Prostate gland (tissue), 2 donors: ENCODE measurements around the gene SLC7A14. TPM values are rescaled to one million over a fixed set of nuclear protein-coding genes. Genes with fewer than 3 reads are reported as not detected.

Experiments
- DNase-seq: peaks from one replicate; pipeline ENCODE4 v3.0.0-alpha.2; 2019; ENCODE audit warnings: low spot score
- H3K27ac ChIP-seq, 2 donors: fragments of 200-600 bp; sonication (generic); 2 replicates each; pipeline ENCODE4 v1.5.1; 2017 to 2019
- H3K27me3 ChIP-seq: fragments of 200-600 bp; sonication (generic); replicated peaks from 2 replicates; pipeline ENCODE4 v1.5.1; 2019; ENCODE audit not compliant: insufficient read depth
- H3K36me3 ChIP-seq, 2 donors: fragments of 200-600 bp; sonication (generic); 1 replicate in 1 of 2; 2 replicates in 1 of 2; pipeline versions ENCODE4 v1.5.1 to v1.8.1; 2017 to 2019
- H3K4me1 ChIP-seq: fragments of 200-600 bp; sonication (generic); replicated peaks from 2 replicates; pipeline ENCODE4 v1.5.1; 2019
- H3K4me3 ChIP-seq, 2 donors: fragments of 200-600 bp; sonication (generic); 2 replicates each; pipeline ENCODE4 v1.5.1; 2017 to 2019
- H3K9me3 ChIP-seq: fragments of 200-600 bp; sonication (generic); 2 replicates; pipeline ENCODE4 v1.5.1; 2017
- POLR2A ChIP-seq: fragments of 450-650 bp; IDR thresholded peaks from one replicate; pipeline ENCODE4 v1.6.1; 2016; ENCODE audit warnings: antibody characterized with exemption, mild to moderate bottlenecking
- POLR2AphosphoS5 ChIP-seq: sonication (generic); formaldehyde crosslinking; IDR thresholded peaks from one replicate; pipeline ENCODE4 v1.6.1; 2017; ENCODE audit warnings: antibody characterized with exemption
- WGBS: methylation state at CpG from one replicate; pipeline ENCODE4 v1.1.5; 2018; 5-methylcytosine and 5-hydroxymethylcytosine counted together
- intact Hi-C: fragments of 100-400 bp; cut with DNase I; formaldehyde crosslinking; loops from one replicate; pipeline ENCODE4 v1.14.2; 2022
- total RNA-seq, 2 donors: library from RNA; depleted of rRNA; stranded (reverse); fragments of >200 nt; gene quantifications; one replicate each; pipeline ENCODE4 v1.1.0, GENCODE V29; 2016
- TF ChIP-seq, protein P1 (sequence below), 4 experiments: fragments of 200-600 bp in 2 of 4; fragments of 450-650 bp in 2 of 4; sonication (generic) in 2 of 4; IDR thresholded peaks; 1 replicate in 3 of 4; 2 replicates in 1 of 4; pipeline ENCODE4 v1.5.1; 2016 to 2019; ENCODE audit warnings: antibody characterized with exemption in 4 of 4, mild to moderate bottlenecking in 2 of 4, moderate library complexity in 2 of 4

The SLC7A14 gene
- total RNA-seq, 2 donors from 2014 or later, result 0.05 to 0.11 TPM

DNA sequence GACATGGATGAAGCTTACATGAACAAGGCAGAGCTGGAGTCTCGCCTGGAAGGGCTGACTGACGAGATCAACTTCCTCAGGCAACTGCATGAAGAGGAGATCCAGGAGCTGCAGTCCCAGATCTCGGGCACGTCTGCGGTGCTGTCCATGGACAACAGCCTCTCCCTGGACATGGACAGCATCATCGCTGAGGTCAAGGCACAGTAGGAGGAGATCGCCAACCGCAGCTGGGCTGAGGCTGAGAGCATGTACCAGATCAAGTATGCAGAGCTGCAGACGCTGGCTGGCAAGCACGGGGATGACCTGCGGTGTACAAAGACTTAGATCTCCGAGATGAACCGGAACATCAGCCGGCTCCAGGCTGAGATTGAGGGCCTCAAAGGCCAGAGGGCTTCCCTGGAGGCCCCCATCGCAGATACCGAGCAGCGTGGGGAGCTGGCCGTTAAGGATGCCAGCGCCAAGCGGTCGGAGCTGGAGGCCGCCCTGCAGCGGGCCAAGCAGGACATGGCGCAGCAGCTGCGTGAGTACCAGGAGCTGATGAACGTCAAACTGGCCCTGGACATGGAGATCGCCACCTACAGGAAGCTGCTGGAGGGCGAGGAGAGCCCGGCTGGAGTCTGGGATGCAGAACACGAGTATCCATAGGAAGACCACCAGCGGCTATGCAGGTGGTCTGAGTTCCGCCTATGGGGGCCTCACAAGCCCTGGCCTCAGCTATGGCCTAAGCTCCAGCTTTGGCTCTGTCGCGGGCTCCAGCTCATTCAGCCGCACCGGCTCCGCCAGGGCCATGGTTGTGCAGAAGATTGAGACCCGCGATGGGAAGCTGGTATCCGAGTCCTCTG, 89.6 kb downstream of the SLC7A14 start:
- no peak overlapping the region for H3K27ac ChIP-seq
- TF ChIP-seq POLR2A, result no peak
- TF ChIP-seq, protein P1, sequence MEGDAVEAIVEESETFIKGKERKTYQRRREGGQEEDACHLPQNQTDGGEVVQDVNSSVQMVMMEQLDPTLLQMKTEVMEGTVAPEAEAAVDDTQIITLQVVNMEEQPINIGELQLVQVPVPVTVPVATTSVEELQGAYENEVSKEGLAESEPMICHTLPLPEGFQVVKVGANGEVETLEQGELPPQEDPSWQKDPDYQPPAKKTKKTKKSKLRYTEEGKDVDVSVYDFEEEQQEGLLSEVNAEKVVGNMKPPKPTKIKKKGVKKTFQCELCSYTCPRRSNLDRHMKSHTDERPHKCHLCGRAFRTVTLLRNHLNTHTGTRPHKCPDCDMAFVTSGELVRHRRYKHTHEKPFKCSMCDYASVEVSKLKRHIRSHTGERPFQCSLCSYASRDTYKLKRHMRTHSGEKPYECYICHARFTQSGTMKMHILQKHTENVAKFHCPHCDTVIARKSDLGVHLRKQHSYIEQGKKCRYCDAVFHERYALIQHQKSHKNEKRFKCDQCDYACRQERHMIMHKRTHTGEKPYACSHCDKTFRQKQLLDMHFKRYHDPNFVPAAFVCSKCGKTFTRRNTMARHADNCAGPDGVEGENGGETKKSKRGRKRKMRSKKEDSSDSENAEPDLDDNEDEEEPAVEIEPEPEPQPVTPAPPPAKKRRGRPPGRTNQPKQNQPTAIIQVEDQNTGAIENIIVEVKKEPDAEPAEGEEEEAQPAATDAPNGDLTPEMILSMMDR (IDR thresholded peaks at IDR 0.05), result no peak
- TF ChIP-seq POLR2AphosphoS5, result no peak
- H3K27me3 ChIP-seq, result no peaks in the 10 kb centered on the region
- H3K4me1 ChIP-seq, result no peaks in the 10 kb centered on the region
- 90% methylated on average over 40 of the region's 40 CpGs for WGBS
- intact Hi-C loops, result no loop called here
- no peaks in the 10 kb centered on the region for H3K9me3 ChIP-seq
- H3K4me3 ChIP-seq, result no peak overlapping the region
- no peaks in the 10 kb centered on the region for H3K36me3 ChIP-seq
- DNase-seq, result no peak

DNA sequence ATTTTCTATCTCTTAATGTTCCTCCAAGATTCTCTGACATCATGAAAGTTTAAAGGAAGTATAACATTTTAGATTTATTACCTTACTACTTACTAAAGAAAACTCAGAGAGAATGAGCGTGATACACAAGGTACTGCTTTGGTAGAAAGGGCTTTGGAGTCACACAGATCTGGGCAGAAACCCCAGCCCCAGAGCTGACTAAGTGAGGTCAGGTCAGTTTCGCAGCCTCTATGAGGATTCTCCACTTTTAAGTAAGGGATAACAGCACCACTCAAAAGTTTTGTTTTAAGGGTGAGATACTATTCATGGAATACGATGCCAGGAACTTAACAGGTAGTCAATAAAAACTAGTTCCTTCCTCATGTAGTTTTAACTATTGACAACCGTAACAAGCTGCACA, 91.1 kb downstream of the SLC7A14 start:
- WGBS, result 67% methylated on average over 4 of the region's 4 CpGs
- Histone ChIP-seq H3K4me1 (no peaks in the 10 kb centered on the region), H3K27me3 (no peaks in the 10 kb centered on the region), H3K4me3 (no peak overlapping the region), H3K36me3 (no peaks in the 10 kb centered on the region), H3K9me3 (no peaks in the 10 kb centered on the region), H3K27ac (no peak overlapping the region)
- no peak for TF ChIP-seq POLR2A
- TF ChIP-seq, protein P1 (IDR thresholded peaks at IDR 0.05), result no peak
- TF ChIP-seq POLR2AphosphoS5, result no peak
- no peak for DNase-seq
- intact Hi-C loops, result no loop called here

DNA sequence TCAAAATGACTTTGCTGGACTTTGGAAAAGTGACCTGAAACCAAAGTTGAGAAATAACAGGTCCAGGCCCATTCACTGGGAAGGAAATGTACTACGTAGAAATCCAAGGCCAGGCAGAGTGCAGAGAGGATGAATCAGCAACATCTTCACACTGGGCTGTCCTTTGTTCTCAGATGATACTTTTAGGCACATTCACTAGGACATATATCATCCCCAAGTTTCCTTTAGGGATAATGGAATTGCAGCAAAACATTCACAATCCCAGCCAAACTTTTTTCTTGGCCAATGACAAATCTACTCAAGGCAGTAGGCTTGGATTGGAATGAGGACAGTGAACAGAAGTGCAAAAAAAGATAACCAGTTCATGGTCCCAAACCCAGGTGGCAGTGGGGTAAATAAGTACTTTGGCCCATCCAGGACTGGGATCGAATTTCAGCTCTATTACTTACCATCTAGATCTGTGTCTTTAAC, 92.1 kb downstream of the SLC7A14 start:
- TF ChIP-seq, protein P1 (IDR thresholded peaks at IDR 0.05), result no peak
- no peak for TF ChIP-seq POLR2A
- TF ChIP-seq POLR2AphosphoS5, result no peak
- no peaks in the 10 kb centered on the region for H3K36me3 ChIP-seq
- H3K4me1 ChIP-seq, result no peaks in the 10 kb centered on the region
- H3K9me3 ChIP-seq, result no peaks in the 10 kb centered on the region
- H3K4me3 ChIP-seq, result no peak overlapping the region
- no peaks in the 10 kb centered on the region for H3K27me3 ChIP-seq
- WGBS, result 52% methylated on average over 2 of the region's 2 CpGs
- H3K27ac ChIP-seq, result peak overlapping the region in 1 of 2 donors; percentile 33
- intact Hi-C loops, result no loop called here
- no peak for DNase-seq

GRCh38 chr3:170491901-170492300, 94.0 kb downstream of the SLC7A14 start:
- Histone ChIP-seq H3K36me3 (no peaks in the 10 kb centered on the region), H3K27me3 (no peaks in the 10 kb centered on the region), H3K4me1 (no peaks in the 10 kb centered on the region), H3K27ac (no peak overlapping the region), H3K9me3 (no peaks in the 10 kb centered on the region), H3K4me3 (no peak overlapping the region)
- no peak for DNase-seq
- TF ChIP-seq POLR2A, result no peak
- TF ChIP-seq POLR2AphosphoS5, result no peak
- TF ChIP-seq, protein P1 (IDR thresholded peaks at IDR 0.05), result no peak
- WGBS, result 92% methylated on average over 3 of the region's 3 CpGs
- intact Hi-C loops, result no loop called here
